Stimulated activated CD4-positive, alpha-beta T cell treated with anti-CD3 and anti-CD28 coated beads, Interleukin-15, amount 100 ng/mL, for 1 hour (primary cell): ENCODE results near the gene DSP.

ENCODE experiments used
- DNase-seq, 2 donors: peaks; one replicate each; pipeline ENCODE4 v3.0.0-alpha.2; 2020; ENCODE audit warnings: low read depth in 1 of 2, low spot score in 1 of 2

Gene DSP

GRCh38 chr6:7589949-7590917 lies 48.8 kb downstream of the DSP start, which contains the start of gene SNRNP48:
Gene SNRNP48 (plus strand): TSS chr6:7590198. CDS start chr6:7590258, 60 bp downstream.
- DNase-seq: peak; percentile 79 to 88

GRCh38 chr6:7590918-7591302 lies 49.4 kb downstream of the DSP start:
- no peak for DNase-seq

- DNase-seq: no peak
Measured at GRCh38 chr6:7591770-7592169, 50.3 kb downstream of the DSP start.

DNA sequence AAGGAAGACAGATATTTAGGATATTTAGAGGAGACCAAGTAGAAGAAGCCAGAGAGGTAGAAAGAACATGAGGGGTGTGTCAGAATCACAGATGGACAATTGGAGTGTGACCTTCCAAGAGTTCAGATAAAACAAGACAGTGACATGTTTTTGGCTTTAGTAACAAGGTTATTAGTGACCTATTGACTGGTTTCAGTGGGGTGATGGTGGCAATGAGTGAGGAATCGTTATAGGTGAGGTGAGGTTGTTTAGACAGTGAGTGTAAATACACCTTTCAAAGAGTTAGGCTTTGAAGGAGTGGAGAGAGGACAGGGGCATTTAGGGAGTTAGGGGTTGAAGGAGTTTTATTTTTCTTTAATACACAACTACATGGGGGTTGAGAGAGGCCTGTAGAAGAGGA lies 51.8 kb downstream of the DSP start:
- no peak for DNase-seq

DNA sequence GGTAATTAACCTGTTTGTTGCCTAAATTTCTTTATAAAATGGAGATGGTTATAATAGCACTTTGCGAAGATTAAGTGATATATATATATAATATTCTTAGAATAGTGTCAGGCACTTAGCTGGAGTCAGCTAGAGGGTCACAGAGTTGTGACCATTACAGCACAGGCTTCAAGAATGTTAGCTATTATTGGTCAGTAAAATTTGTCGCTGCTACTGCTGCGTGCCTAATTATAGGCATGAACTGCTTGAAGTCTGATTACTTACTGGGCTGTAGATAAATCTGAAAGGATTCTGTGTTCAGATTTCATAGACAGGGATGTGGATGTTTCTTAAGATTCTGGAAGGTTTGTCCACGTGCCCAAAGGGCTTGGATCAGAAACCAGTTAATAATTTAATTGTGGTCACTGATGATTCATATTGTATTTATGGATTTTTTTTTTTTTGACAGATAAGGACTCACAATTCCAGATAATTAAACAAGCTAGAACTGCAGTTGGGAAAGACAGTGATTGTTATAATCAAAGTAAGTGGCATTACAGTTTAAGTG lies 53.2 kb downstream of the DSP start:
- DNase-seq: no peak

DNA sequence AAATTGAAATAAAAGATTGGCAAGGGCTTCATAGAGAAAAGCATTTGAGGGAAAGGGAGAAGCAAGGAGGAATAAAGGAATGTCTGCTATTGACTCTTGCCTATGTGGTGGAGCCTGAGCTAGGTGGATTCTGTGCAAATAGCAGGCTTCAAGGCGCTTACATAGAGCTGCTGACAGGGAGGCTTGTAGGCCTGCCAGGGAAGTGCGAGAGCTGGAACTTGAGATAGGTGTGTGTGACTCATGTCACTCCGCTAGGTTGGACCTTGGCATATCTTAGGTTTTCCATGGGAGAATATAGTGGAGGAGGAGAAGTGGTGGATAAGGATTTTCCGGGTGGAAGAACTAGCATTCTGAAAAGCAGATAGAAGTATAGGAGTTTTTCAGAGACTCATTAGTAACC lies 62.5 kb downstream of the DSP start:
- DNase-seq: no peak

DNA sequence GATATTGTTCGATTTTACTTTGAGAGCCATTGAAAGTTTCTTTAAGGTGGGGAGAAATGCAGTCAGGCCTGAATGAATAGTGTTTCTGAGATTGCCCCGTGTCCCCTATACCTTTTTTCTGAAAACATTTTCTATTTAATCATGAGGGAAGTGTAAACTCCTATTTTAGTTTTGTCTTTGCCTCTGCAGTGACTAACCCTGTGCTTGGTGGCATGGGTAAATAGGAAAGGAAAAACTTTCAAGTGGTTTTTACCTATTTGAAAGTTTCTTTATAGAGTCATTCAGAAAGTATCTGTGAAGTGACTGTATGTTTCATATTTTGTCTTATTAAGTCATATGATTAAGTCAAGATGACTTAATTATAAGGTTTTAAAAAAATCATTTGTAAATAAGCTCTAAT lies 63.0 kb downstream of the DSP start:
- DNase-seq: no peak

DNA sequence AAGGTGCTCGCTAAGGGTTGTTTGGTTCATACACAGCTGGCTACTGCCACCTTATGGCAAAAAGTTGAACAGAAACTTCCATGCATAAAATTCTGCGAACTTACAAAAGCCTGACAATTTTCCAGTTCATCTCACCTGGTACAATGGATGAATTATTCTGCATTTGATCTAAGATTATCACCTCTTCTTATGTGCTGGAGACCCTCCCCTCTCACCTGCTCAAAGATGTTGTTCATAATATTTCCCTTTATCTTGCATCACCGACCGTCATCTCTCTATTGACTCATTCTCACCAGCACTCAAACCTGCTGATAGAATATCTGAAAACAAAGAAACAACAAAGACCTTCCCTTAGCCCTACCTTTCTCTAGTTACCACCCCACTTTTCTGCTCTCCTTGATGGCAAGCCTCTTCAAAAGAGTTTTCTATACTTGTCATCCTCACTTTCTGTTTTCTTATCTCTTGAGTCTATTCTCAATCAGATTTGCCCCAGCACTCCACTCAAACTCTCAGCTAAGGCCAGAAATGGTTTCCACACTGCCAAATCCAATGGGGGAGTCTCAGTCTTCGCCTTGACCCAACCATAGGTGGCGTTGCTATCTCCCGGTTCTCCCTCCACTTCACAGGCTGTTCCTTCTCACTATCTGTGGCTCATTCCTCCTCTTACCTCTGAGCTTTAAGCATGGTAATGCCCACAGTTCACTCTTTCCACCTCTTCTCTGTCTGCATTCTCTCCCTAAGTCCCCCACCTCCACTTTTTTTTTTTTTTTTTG lies 74.3 kb downstream of the DSP start:
- DNase-seq: no peak

DNA sequence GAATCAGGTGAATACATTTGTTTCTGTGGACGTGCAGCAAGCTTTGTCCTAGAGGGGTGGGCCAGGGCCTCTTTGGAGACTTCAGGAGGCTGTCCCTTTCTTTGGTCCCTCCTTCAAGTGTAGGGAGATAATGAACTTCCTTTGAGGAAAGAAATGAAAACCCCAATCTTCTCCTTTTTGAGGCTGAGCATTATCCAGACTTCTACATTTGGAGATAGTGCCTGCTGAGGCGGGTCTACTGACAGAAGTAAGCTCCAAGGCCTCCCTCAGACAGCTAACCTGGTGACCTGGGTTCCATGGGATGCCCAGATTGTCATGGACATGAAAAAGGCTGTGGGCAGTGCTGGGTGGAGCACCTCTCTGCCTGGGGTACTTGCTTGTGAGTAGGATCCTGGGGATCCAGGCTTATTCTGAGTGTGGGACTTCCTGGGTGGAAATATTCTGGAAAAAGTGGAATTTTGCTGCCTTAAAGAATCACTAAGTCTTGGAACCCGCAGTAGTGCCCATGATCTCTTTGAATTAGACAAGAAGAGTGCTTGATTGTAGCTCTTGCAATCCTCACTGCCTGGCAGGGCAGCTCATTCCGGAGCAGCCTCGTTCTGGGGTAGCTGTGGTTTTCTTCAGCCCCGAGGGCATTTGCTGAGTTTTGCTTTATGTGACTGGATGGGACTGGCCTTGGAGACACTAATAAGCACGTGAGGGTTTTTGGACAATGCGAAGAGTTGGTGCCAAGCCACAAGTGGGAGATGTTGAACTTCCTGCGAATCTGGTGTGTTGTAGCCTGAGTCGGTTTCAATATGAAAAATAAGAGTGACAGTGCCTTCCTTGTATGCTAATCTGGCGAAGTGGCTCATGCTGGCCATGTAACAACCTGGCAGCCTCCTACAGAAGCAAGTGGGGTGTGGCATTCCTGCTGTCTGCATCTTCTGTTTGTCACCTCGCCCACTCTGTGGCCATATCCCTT lies 76.6 kb downstream of the DSP start:
- no peak for DNase-seq

DNA sequence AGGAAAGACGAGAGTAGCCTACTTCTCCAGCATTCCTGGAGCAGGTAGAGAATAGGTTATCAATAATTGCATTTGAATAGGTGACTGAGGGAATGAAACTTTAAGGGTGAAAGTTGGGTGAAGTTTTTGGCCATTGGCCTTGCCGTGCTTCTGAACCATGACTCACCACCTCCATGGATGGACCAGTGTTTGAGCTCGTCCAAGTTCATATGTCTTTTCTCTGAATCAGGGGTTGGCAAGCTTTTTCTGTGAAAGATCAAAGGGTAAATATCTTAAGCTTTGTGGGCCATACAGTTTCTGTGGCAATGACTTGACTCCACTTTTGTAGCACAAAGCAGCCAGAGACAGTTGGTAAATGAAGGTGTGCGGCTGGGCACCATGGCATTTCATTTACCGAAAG lies 80.3 kb downstream of the DSP start:
- DNase-seq: no peak

DNA sequence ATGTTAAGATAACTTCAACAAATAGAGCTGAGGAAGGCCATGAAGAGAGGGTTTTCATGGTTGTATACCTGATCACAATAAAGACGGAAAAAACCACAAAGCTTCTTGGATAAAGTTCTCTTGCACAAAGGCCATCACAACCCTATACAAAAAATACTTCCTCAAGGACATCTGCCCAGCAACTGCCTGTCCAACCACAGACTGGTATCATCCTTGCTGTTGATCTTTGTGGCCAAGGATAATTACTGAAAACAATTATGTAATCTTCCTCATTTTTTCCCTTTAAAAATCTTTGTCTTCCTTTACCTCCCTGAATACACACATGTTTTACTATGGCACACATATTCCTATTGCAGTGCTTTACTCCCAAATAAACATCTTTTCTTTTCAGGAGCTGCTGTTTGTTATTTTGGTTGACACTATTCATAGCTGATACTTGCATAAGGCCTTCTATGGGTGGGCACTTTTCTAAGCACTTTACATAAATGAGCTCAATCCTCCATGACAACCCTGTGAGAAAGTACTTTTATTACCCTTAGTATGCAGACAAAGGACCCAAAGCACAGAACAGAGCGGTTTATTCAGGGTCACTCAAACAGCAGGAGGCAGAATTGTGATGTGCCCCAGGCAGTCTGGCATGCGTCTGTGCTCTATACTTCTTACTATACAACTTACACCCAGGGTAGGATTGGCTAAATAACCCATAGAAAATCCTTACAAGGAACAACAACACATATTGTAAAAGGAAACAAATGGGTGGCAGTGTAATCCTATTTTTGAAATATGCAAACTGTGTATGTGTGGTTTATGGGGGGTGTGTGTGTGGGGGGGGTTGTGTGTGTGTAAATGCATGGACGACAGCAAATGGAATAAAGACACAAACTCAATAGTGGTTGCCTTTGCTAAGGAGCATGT lies 83.6 kb downstream of the DSP start:
- no peak for DNase-seq

DNA sequence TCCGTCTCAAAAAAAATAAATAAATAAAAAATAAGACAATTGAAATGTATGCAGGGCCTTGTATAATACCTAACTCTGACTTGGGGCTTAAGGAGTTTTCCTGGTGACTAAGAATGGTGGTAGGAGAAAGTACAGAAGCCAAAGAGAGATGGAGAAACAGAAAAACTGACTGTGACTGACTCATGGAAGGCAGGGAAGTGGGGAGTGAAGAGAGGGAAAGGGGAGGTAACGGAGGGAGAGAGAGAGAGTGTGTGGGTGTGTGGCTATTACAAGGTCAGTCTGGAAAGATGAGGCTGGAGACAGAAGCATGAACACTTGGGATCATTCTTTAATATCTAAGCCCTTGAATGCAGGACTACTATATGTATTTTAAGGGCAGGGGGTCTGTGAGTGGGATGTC lies 87.0 kb downstream of the DSP start:
- DNase-seq: no peak

DNA sequence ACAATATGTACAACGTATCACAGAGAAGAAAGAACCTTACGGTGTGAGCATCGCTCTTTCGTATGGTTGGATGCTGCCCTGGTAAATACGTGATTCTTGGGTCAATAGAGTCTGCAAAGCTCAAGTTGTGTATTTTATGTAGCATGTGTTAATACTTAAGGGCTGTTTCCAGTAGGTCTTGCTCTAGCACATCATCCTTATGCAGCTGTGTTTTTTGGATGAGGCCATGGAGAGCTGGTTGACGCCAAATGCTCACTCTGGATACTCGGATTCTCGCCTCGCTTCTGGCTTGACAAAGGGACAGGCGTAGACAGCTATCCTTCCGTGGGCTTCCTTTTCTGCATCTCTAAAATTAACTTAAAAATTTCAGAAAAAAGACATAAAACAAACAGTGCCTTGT lies 87.4 kb downstream of the DSP start:
- no peak for DNase-seq

DNA sequence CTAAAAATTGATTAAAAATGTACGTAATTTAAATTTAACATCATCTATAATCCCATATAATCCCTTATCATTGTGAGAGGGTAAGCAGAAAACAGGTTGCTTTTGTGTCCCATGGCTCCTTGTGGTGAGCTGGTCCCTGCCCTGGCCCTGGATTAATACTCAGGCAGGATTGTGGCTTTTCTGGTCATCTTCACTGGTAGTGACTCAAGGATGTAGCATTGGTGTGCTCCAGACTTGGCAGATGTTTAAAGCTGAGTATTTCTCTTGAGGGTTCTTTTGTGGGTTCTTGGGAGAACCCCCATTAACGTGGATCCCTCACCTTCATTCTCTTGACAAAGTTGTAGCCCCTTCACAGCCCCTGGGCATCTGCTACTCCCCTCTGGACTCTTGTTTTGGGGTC lies 87.8 kb downstream of the DSP start:
- no peak for DNase-seq

DNA sequence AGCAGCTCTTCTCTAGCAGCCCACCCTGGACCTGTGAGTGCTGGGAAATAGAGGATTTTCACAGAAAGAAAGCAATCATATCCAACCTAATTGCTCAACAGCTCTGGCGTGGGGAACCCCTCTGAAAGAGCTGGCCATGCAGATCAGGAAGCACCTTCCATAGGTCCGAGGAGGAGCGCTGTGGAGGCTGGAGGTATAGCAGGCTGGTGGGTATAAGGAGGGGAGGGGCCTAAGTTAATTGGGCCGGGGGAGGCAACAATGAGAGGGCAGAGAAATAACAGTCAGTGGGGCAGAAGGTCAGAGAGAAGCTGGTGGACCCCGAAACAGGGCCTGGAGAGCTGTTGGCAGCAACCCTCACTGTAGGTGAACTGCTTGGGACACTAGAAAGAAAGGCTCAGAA lies 89.3 kb downstream of the DSP start:
- DNase-seq: no peak

GRCh38 chr6:7631466-7631865 lies 90.0 kb downstream of the DSP start:
- DNase-seq: no peak

- DNase-seq: no peak
Measured at GRCh38 chr6:7632501-7633290, 91.2 kb downstream of the DSP start.

DNA sequence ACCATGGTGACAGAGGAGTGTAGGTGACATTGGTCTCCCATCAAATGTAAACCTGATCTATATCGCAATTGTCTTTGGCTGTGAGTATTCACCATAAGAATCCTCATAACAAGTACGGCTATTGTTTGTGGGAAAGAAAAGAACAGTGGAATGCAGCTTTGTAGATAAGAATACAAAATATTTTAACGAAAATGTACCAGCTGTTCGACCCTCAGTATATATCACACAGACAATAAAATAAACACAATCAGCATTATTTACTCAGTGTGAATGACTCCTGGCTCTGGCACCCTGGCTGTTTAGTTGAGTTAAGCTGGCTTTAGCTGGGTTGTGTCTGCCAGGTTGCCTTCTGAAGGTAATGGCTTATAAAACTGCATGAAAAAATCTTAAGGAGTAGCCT lies 91.9 kb downstream of the DSP start:
- DNase-seq: no peak

- no peak for DNase-seq
Measured at GRCh38 chr6:7636151-7636550, 94.7 kb downstream of the DSP start.
